Mammary epithelial cell (primary cell): ENCODE results near the gene PIGB.

Experiments used
- CTCF ChIP-seq, 2 donors: IDR thresholded peaks in 1 of 2; conservative IDR thresholded peaks in 1 of 2; 2 replicates each; pipeline ENCODE4 v1.5.1; 2011 to 2012; ENCODE audit warnings: inconsistent platforms in 2 of 2, low read length in 2 of 2, mild to moderate bottlenecking in 2 of 2, control low read depth in 1 of 2, low read depth in 1 of 2; ENCODE audit not compliant: insufficient read depth in 1 of 2; ENCODE audit errors: extremely low read depth in 1 of 2
- EZH2 ChIP-seq: IDR thresholded peaks from 2 replicates; pipeline ENCODE4 v1.6.1; 2012; ENCODE audit warnings: low read length, inconsistent platforms, borderline replicate concordance

- no peak for TF ChIP-seq CTCF (conservative IDR thresholded peaks at IDR 0.05 in 1 of 2, IDR thresholded peaks at IDR 0.05 in 1 of 2; ENCODE audit: extremely low read depth in 1 of 2, insufficient read depth in 1 of 2, low read depth in 1 of 2, low read length in 2 of 2)
- TF ChIP-seq EZH2 = no peak
Observed at GRCh38 chr15:55383687-55384086, 64.7 kb downstream of the PIGB start.
